DOHH2 (cell line): ENCODE data around the gene PROC.

Experiments used
- CTCF ChIP-seq: fragments of 200-600 bp; sonication (generic); IDR thresholded peaks from one replicate; pipeline ENCODE4 v1.5.1; 2014; ENCODE audit warnings: antibody characterized with exemption, mild to moderate bottlenecking, low read depth, low read length; ENCODE audit not compliant: poor library complexity, severe bottlenecking
- EZH2phosphoT487 ChIP-seq: fragments of 200-600 bp; sonication (generic); IDR thresholded peaks from 2 replicates; pipeline ENCODE4 v1.6.1; 2017; ENCODE audit warnings: borderline replicate concordance, mild to moderate bottlenecking, antibody characterized with exemption, low read length, moderate library complexity, mixed read lengths

GRCh38 chr2:127417406-127417805 is 821 bp upstream of the PROC start:
- no peak for TF ChIP-seq CTCF
- TF ChIP-seq EZH2phosphoT487, result no peak
